Nephron (organoid): Measurements from ENCODE around the gene SESN3.
A peak's percentile ranks its signal among the peaks of the same experiment; 100 is the strongest.

Experiments
- H3K27ac Mint-ChIP-seq, 3 experiments: 2 replicates each; pipeline ENCODE4 v1.8.0; 2020; ENCODE audit warnings: mixed read lengths in 3 of 3, mild to moderate bottlenecking in 2 of 3, moderate library complexity in 1 of 3
- H3K27me3 Mint-ChIP-seq: 2 replicates; pipeline ENCODE4 v1.8.0; 2021; ENCODE audit warnings: low read depth, mild to moderate bottlenecking, moderate library complexity, mixed read lengths
- H3K36me3 Mint-ChIP-seq: 2 replicates; pipeline ENCODE4 v1.8.0; 2020; ENCODE audit warnings: low read depth, mixed read lengths
- H3K4me1 Mint-ChIP-seq: 2 replicates; pipeline ENCODE4 v1.8.0; 2020; ENCODE audit warnings: mixed read lengths
- H3K4me3 Mint-ChIP-seq, 3 experiments: 2 replicates each; pipeline ENCODE4 v1.8.0; 2020; ENCODE audit warnings: mild to moderate bottlenecking in 3 of 3, mixed read lengths in 3 of 3, moderate library complexity in 2 of 3
- H3K9me3 Mint-ChIP-seq: 2 replicates; pipeline ENCODE4 v1.8.0; 2020; ENCODE audit warnings: mixed read lengths
- CTCF ChIP-seq, 3 experiments: fragments of 200-600 bp; sonication (generic); IDR thresholded peaks; one replicate each; pipeline ENCODE4 v1.5.0; 2021; ENCODE audit warnings: antibody characterized with exemption in 3 of 3; ENCODE audit not compliant: unreplicated experiment in 3 of 3

Gene SESN3

GRCh38 chr11:95193541-95193940, 37.5 kb downstream of the SESN3 start:
- Mint-ChIP-seq H3K27me3 (no peaks in the 10 kb centered on the region), H3K36me3 (peaks cover 48% of the 10 kb centered on the region)

GRCh38 chr11:95192717-95193116, 38.3 kb downstream of the SESN3 start:
- no peak for TF ChIP-seq CTCF (IDR thresholded peaks at IDR 0.05; ENCODE audit: unreplicated experiment in 3 of 3)

More at GRCh38 chr11:95193541-95193940, 37.5 kb downstream of the SESN3 start:
- Mint-ChIP-seq H3K9me3 (no peaks in the 10 kb centered on the region), H3K4me1 (peaks cover 29% of the 10 kb centered on the region), H3K27ac (peak overlapping the region in 1 of 3 experiments; percentile 71), H3K4me3 (no peak overlapping the region)
- TF ChIP-seq CTCF (IDR thresholded peaks at IDR 0.05; ENCODE audit: unreplicated experiment in 3 of 3) = no peak

GRCh38 chr11:95187723-95188122, 43.3 kb downstream of the SESN3 start:
- TF ChIP-seq CTCF (IDR thresholded peaks at IDR 0.05; ENCODE audit: unreplicated experiment in 3 of 3) = no peak
- no peaks in the 10 kb centered on the region for H3K27me3 Mint-ChIP-seq
- peak overlapping the region in 1 of 3 experiments; percentile 3 for H3K27ac Mint-ChIP-seq
- peaks cover 6% of the 10 kb centered on the region for H3K4me1 Mint-ChIP-seq
- H3K9me3 Mint-ChIP-seq = no peaks in the 10 kb centered on the region
- peaks cover 79% of the 10 kb centered on the region for H3K36me3 Mint-ChIP-seq
- no peak overlapping the region for H3K4me3 Mint-ChIP-seq

More at GRCh38 chr11:95192717-95193116, 38.3 kb downstream of the SESN3 start:
- peaks cover 56% of the 10 kb centered on the region for H3K36me3 Mint-ChIP-seq
- H3K27me3 Mint-ChIP-seq = no peaks in the 10 kb centered on the region
- peaks cover 26% of the 10 kb centered on the region for H3K4me1 Mint-ChIP-seq
- H3K4me3 Mint-ChIP-seq = no peak overlapping the region
- peak overlapping the region; percentile 25 to 71 (median 37) for H3K27ac Mint-ChIP-seq
- H3K9me3 Mint-ChIP-seq = no peaks in the 10 kb centered on the region

GRCh38 chr11:95182397-95182796, 48.6 kb downstream of the SESN3 start:
- Mint-ChIP-seq H3K36me3 (peaks cover 76% of the 10 kb centered on the region), H3K4me1 (peaks cover 2% of the 10 kb centered on the region), H3K9me3 (no peaks in the 10 kb centered on the region), H3K27ac (peak overlapping the region; percentile 3 to 23 (median 15)), H3K27me3 (no peaks in the 10 kb centered on the region), H3K4me3 (no peak overlapping the region)
- no peak for TF ChIP-seq CTCF (IDR thresholded peaks at IDR 0.05; ENCODE audit: unreplicated experiment in 3 of 3)

GRCh38 chr11:95175818-95176380, 55.1 kb downstream of the SESN3 start:
- peak overlapping the region in 2 of 3 experiments; percentile 1 to 76 for H3K27ac Mint-ChIP-seq
- no peaks in the 10 kb centered on the region for H3K4me1 Mint-ChIP-seq
- no peak overlapping the region for H3K4me3 Mint-ChIP-seq
- no peaks in the 10 kb centered on the region for H3K27me3 Mint-ChIP-seq
- TF ChIP-seq CTCF (IDR thresholded peaks at IDR 0.05; ENCODE audit: unreplicated experiment in 3 of 3) = no peak
- H3K36me3 Mint-ChIP-seq = peaks cover 74% of the 10 kb centered on the region
- H3K9me3 Mint-ChIP-seq = no peaks in the 10 kb centered on the region

GRCh38 chr11:95170294-95170693, 60.7 kb downstream of the SESN3 start:
- no peaks in the 10 kb centered on the region for H3K9me3 Mint-ChIP-seq
- H3K27me3 Mint-ChIP-seq = no peaks in the 10 kb centered on the region
- no peak overlapping the region for H3K27ac Mint-ChIP-seq
- H3K36me3 Mint-ChIP-seq = peaks cover 53% of the 10 kb centered on the region
- H3K4me1 Mint-ChIP-seq = no peaks in the 10 kb centered on the region
- no peak for TF ChIP-seq CTCF (IDR thresholded peaks at IDR 0.05; ENCODE audit: unreplicated experiment in 3 of 3)
- no peak overlapping the region for H3K4me3 Mint-ChIP-seq
